Ascending aorta (tissue), 2 donors: Measurements from ENCODE around the gene AP1B1. TPM values are rescaled to one million over a fixed set of nuclear protein-coding genes. Genes with fewer than 3 reads are reported as not detected.

Experiments used
- DNase-seq, 2 donors: peaks; one replicate each; pipeline ENCODE4 v3.0.0-alpha.2; 2019; ENCODE audit warnings: low spot score in 2 of 2
- H3K27ac ChIP-seq, 2 donors: fragments of 200-600 bp; sonication (generic); one replicate each; pipeline ENCODE4 v1.5.1; 2016 to 2017; ENCODE audit warnings: mild to moderate bottlenecking in 1 of 2
- H3K27me3 ChIP-seq: fragments of 200-600 bp; sonication (generic); one replicate; pipeline ENCODE4 v1.5.1; 2017
- H3K36me3 ChIP-seq, 2 donors: fragments of 200-600 bp; sonication (generic); one replicate each; pipeline ENCODE4 v1.5.1; 2016
- H3K4me1 ChIP-seq, 2 donors: fragments of 200-600 bp; sonication (generic); one replicate each; pipeline ENCODE4 v1.5.1; 2016 to 2017; ENCODE audit warnings: mild to moderate bottlenecking in 1 of 2
- H3K4me3 ChIP-seq, 2 donors: fragments of 200-600 bp; sonication (generic); one replicate each; pipeline ENCODE4 v1.5.1; 2016 to 2017; ENCODE audit warnings: mild to moderate bottlenecking in 1 of 2
- H3K9me3 ChIP-seq, 2 donors: fragments of 200-600 bp; sonication (generic); one replicate each; pipeline ENCODE4 v1.5.1; 2016
- CTCF ChIP-seq, 3 experiments: fragments of 200-600 bp in 2 of 3; fragments of 450-650 bp in 1 of 3; sonication (generic) in 2 of 3; IDR thresholded peaks; one replicate each; pipeline ENCODE4 v1.5.1; 2016 to 2019; ENCODE audit warnings: antibody characterized with exemption in 3 of 3, mild to moderate bottlenecking in 1 of 3, moderate library complexity in 1 of 3
- intact Hi-C: fragments of 100-400 bp; cut with DNase I; formaldehyde crosslinking; loops from one replicate; pipeline ENCODE4 v1.15.1; 2023
- total RNA-seq: library from RNA; depleted of rRNA; stranded (reverse); fragments of >200 nt; gene quantifications from one replicate; pipeline ENCODE4 v1.1.0, GENCODE V29; 2016

AP1B1 gene
- total RNA-seq, 1 donor from 2014 or later, result 86.4 TPM

- no peaks in the 10 kb centered on the region for H3K27me3 ChIP-seq
- no peak for TF ChIP-seq CTCF (IDR thresholded peaks at IDR 0.05)
- no peak for DNase-seq
- H3K4me3 ChIP-seq, result no peak overlapping the region
- intact Hi-C loops, result no loop called here
- peaks cover 86 to 95% of the 10 kb centered on the region in 2 donors for H3K36me3 ChIP-seq
- H3K9me3 ChIP-seq, result no peaks in the 10 kb centered on the region
- no peak overlapping the region for H3K27ac ChIP-seq
- peaks cover 0 to 1% of the 10 kb centered on the region in 2 donors for H3K4me1 ChIP-seq
These were observed 110.4 kb downstream of the AP1B1 start for GRCh38 chr22:29277927-29278326.

Other genes with a start within 250 kb of the AP1B1 start
- 0.64 TPM for gene EMID1, start 182.7 kb downstream of the AP1B1 start, total RNA-seq
- gene RHBDD3, start 120.6 kb downstream of the AP1B1 start, total RNA-seq, result 254 TPM
- gene EWSR1, start 120.3 kb downstream of the AP1B1 start, total RNA-seq, result 133 TPM
- gene GAS2L1, start 81.9 kb downstream of the AP1B1 start, total RNA-seq, result 99.3 TPM
- gene RASL10A, start 72.9 kb downstream of the AP1B1 start, total RNA-seq, result not detected
- not detected for gene RFPL1, start 50.0 kb upstream of the AP1B1 start, total RNA-seq
- gene NEFH, start 91.6 kb upstream of the AP1B1 start, total RNA-seq, result 0.32 TPM
- gene THOC5, start 165.2 kb upstream of the AP1B1 start, total RNA-seq, result 21.5 TPM
- gene NIPSNAP1, start 192.5 kb upstream of the AP1B1 start, total RNA-seq, result 4.0 TPM
- 37.3 TPM for gene NF2, start 215.1 kb upstream of the AP1B1 start, total RNA-seq